HepG2 (cell line): ENCODE results near the gene PGPEP1. TPM values are rescaled to one million over a fixed set of nuclear protein-coding genes. Genes with fewer than 3 reads are reported as not detected.
A peak's percentile ranks its signal among the peaks of the same experiment; 100 is the strongest.

Experiments used
- CAMTA2 ChIP-seq: sonication (generic); formaldehyde crosslinking; IDR thresholded peaks from 2 replicates; pipeline ENCODE4 v1.4.0; 2020; ENCODE audit warnings: mild to moderate bottlenecking, missing genetic modification reagents, borderline replicate concordance
- FOSL2 ChIP-seq: sonication (generic); formaldehyde crosslinking; IDR thresholded peaks from 2 replicates; pipeline ENCODE4 v1.4.0; 2020; ENCODE audit warnings: missing genetic modification reagents
- MATR3 ChIP-seq: sonication (generic); formaldehyde crosslinking; IDR thresholded peaks from 2 replicates; pipeline ENCODE4 v1.4.0; 2020; ENCODE audit warnings: missing genetic modification reagents
- NFRKB ChIP-seq: fragments of 450-650 bp; IDR thresholded peaks from 2 replicates; pipeline ENCODE4 v1.6.1; 2017
- NR2F1 ChIP-seq, 2 experiments: fragments of 450-650 bp in 1 of 2; formaldehyde crosslinking in 1 of 2; IDR thresholded peaks; 2 replicates each; pipeline versions ENCODE4 v1.5.0 to v1.6.1; 2016 to 2020; ENCODE audit warnings: mild to moderate bottlenecking in 1 of 2, missing compliant biosample characterization in 1 of 2, missing genetic modification reagents in 1 of 2, moderate library complexity in 1 of 2
- PHF21A ChIP-seq: sonication (generic); formaldehyde crosslinking; IDR thresholded peaks from 2 replicates; pipeline ENCODE4 v1.5.0; 2020; ENCODE audit warnings: mild to moderate bottlenecking, missing genetic modification reagents
- SCMH1 ChIP-seq: sonication (generic); formaldehyde crosslinking; IDR thresholded peaks from 2 replicates; pipeline ENCODE4 v1.9.0; 2021; ENCODE audit warnings: missing genetic modification reagents, mild to moderate bottlenecking, borderline replicate concordance
- SMAD1 ChIP-seq: sonication (generic); formaldehyde crosslinking; IDR thresholded peaks from 2 replicates; pipeline ENCODE4 v1.4.0; 2020; ENCODE audit warnings: missing genetic modification reagents, low read depth, mild to moderate bottlenecking, borderline replicate concordance
- ZBTB2 ChIP-seq: sonication (generic); formaldehyde crosslinking; IDR thresholded peaks from 2 replicates; pipeline ENCODE4 v1.8.0; 2022; ENCODE audit warnings: low read depth, missing genetic modification reagents
- ZNF280D ChIP-seq: sonication (generic); formaldehyde crosslinking; IDR thresholded peaks from 2 replicates; pipeline ENCODE4 v1.5.1; 2020; ENCODE audit warnings: mild to moderate bottlenecking, missing genetic modification reagents
- ZNF616 ChIP-seq: sonication (generic); formaldehyde crosslinking; IDR thresholded peaks from 2 replicates; pipeline ENCODE4 v1.5.0; 2020; ENCODE audit warnings: low read depth, mild to moderate bottlenecking, missing genetic modification reagents
- ZNF709 ChIP-seq: sonication (generic); formaldehyde crosslinking; IDR thresholded peaks from 2 replicates; pipeline ENCODE4 v1.5.0; 2020; ENCODE audit warnings: mild to moderate bottlenecking, missing genetic modification reagents
- ZNF800 ChIP-seq: sonication (generic); formaldehyde crosslinking; IDR thresholded peaks from 2 replicates; pipeline ENCODE4 v1.4.0; 2020; ENCODE audit warnings: missing genetic modification reagents
- polyA plus RNA-seq, 8 experiments: library from polyadenylated mRNA; depleted of rRNA in 3 of 8; stranded (reverse) in 7 of 8; unstranded in 1 of 8; fragments of >200 nt; fragmentation: Illumina TruSeq in 4 of 8; extraction: Trizol in 4 of 8; gene quantifications; 2 replicates each; pipeline versions ENCODE4 v1.2.1 to v1.2.3, GENCODE V29; 2011 to 2016; ENCODE audit warnings: low read depth in 4 of 8, missing spikeins in 1 of 8, mixed read lengths in 1 of 8; ENCODE audit not compliant: insufficient read depth in 1 of 8
- total RNA-seq, 5 experiments: library from RNA; depleted of rRNA; stranded (reverse); fragments of >200 nt; fragmentation: Illumina TruSeq; extraction: Trizol; gene quantifications; 2 replicates each; pipeline ENCODE4 v1.2.3, GENCODE V29; 2016; ENCODE audit warnings: low read depth in 1 of 5
- TF ChIP-seq, protein P1 (sequence below): sonication (generic); formaldehyde crosslinking; IDR thresholded peaks from 2 replicates; pipeline ENCODE4 v1.5.1; 2020; ENCODE audit warnings: mild to moderate bottlenecking, missing genetic modification reagents, borderline replicate concordance
- TF ChIP-seq, protein P2 (sequence below): sonication (generic); formaldehyde crosslinking; IDR thresholded peaks from 2 replicates; pipeline ENCODE4 v1.8.1; 2023; ENCODE audit warnings: mild to moderate bottlenecking, moderate library complexity, missing genetic modification reagents
- TF ChIP-seq, protein P3 (sequence below): sonication (generic); formaldehyde crosslinking; conservative IDR thresholded peaks from 2 replicates; pipeline ENCODE4 v1.4.0; 2020; ENCODE audit warnings: missing genetic modification reagents

The PGPEP1 gene
- total and polyA plus RNA-seq, 2 of the 13 experiments (the other 11 are each of a cell fraction or from before 2014, with no cell fraction given) = 53.1 to 56.6 TPM

DNA sequence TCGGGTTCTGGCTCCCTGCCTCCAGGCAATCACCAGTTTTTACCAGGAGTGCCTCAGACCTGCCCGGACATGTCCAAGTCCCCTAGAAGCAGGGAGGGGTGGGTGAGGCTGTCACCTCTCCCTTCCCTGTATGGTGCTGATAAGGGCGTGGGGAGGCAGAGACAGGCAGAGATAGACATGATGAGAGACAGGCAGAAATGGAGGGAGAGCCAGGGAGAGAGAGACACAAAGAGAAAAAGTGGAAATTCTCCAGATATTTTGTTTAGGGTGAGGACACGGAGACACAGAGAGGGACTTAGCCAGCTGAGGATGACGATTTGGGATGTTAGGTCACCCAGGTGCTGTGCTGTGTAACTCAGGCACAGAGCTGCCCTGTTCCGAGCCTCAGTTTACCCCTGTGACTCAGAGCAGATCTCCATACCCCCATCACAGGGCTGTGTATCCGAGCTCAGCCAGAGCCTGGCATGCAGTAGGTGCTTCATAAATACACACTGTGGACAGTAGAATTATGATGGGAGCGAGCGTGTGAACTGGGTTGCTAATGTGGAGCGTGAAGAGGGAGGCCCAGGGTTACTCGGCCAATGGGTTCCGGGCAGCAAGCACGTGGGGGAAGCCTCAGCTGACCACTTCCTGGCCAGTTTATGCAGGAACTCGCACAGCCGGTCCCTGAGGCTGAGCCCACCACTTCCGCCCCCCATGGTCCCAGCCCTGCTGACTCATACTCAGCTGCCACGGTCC, 33.7 kb downstream of the PGPEP1 start (continued):
- peak; percentile 96 for TF ChIP-seq FOSL2
- TF ChIP-seq PHF21A (CRISPR knock-in tag) = peak; percentile 90
- TF ChIP-seq, protein P1, sequence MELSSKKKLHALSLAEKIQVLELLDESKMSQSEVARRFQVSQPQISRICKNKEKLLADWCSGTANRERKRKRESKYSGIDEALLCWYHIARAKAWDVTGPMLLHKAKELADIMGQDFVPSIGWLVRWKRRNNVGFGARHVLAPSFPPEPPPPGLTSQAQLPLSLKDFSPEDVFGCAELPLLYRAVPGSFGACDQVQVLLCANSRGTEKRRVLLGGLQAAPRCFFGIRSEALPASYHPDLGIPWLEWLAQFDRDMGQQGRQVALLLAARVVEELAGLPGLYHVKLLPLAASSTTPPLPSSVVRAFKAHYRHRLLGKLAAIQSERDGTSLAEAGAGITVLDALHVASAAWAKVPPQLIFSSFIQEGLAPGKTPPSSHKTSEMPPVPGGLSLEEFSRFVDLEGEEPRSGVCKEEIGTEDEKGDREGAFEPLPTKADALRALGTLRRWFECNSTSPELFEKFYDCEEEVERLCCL (CRISPR knock-in tag) = no peak
- peak; percentile 61; the same call in 1 of the 2 replicates for TF ChIP-seq SMAD1
- TF ChIP-seq CAMTA2 (CRISPR knock-in tag) = peak; percentile 67; the same call in 1 of the 2 replicates
- TF ChIP-seq ZNF709 (CRISPR knock-in tag) = no peak
- TF ChIP-seq, protein P2, sequence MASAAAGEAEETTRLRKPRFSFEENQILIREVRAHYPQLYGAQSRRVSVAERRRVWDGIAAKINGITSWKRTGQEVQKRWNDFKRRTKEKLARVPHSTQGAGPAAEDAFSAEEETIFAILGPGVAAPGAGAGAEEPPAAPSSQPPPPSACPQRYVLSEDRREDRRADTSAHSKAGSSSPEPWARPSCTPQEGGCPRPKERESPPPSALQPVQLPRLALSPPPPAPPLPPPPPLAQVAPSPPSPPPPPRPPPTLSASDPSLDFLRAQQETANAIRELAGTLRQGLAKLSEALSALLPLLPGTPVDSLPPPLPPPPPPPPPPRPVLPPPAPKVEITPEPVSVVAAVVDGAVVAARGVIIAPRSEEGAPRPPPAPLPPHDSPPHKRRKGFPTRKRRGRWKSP (CRISPR knock-in tag) = no peak; the same call in 1 of the 2 replicates
- TF ChIP-seq NFRKB = no peak
- 0 out of 2 replicates have a peak, but pooled peaks have one; percentile 30 for TF ChIP-seq ZNF800 (CRISPR knock-in tag)
- no peak for TF ChIP-seq ZNF280D
- TF ChIP-seq ZBTB2 (CRISPR knock-in tag) = no peak
- no peak for TF ChIP-seq NR2F1 (CRISPR knock-in tag; IDR thresholded peaks at IDR 0.05)
- no peak for TF ChIP-seq SCMH1
- TF ChIP-seq ZNF616 (CRISPR knock-in tag) = peak; percentile 80; the same call in 1 of the 2 replicates
- TF ChIP-seq, protein P3, sequence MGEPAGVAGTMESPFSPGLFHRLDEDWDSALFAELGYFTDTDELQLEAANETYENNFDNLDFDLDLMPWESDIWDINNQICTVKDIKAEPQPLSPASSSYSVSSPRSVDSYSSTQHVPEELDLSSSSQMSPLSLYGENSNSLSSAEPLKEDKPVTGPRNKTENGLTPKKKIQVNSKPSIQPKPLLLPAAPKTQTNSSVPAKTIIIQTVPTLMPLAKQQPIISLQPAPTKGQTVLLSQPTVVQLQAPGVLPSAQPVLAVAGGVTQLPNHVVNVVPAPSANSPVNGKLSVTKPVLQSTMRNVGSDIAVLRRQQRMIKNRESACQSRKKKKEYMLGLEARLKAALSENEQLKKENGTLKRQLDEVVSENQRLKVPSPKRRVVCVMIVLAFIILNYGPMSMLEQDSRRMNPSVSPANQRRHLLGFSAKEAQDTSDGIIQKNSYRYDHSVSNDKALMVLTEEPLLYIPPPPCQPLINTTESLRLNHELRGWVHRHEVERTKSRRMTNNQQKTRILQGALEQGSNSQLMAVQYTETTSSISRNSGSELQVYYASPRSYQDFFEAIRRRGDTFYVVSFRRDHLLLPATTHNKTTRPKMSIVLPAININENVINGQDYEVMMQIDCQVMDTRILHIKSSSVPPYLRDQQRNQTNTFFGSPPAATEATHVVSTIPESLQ (CRISPR knock-in tag) = no peak
- no peak for TF ChIP-seq MATR3 (CRISPR knock-in tag)
